NCI-H748 (cell line): Measurements from ENCODE around the gene LRFN3.
"Not testable (repeated sequence)": the region's sequence is repeated elsewhere in the genome, so short reads cannot be mapped to it uniquely, and the experiment has no call there.

ENCODE experiments used
- DNase-seq: peaks from one replicate; lab custom pipeline; 2025; ENCODE audit not compliant: unreplicated experiment; lab: John Stamatoyannopoulos, UW

Gene LRFN3

DNA sequence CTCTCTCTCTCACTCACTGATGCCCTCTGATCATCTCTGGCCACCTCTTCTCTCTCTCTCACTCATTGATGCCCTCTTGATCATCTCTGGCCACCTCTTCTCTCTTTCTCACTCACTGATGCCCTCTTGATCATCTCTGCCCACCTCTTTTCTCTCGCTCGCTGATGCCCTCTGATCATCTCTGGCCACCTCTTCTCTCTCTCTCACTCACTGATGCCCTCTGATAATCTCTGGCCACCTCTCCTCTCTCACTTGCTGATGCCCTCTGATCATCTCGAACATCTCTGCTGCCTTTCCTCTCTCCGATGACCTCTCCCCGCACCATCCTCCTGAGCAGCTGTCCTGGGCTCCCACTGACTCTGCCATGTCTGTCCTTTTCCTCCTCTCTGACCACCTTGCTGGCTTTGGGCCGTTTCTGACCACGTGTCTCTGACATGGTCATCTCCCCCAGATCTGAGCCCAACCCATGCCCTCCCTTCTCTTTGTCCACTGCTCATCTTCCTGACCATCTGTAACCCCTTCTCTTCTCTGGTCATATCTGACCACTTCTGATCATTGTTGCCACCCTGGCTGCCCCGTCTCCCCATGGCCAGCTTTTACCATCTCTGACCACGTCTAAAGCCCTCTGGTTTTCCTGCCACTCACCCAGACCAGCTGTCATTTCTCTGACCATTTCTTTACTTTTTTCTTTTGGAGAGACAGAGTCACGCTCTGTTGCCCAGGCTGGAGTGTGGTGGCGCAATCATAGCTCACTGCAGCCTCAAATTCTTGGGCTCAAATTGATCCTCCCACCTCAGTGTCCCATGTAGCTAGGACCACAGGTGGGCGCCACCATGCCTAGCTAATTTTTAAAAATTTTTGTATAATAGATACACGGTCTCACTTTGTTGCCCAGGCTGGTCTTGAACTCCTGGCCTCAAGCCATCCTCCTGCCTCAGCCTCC lies 2.4 kb downstream of the LRFN3 start:
- DNase-seq: no peak

DNA sequence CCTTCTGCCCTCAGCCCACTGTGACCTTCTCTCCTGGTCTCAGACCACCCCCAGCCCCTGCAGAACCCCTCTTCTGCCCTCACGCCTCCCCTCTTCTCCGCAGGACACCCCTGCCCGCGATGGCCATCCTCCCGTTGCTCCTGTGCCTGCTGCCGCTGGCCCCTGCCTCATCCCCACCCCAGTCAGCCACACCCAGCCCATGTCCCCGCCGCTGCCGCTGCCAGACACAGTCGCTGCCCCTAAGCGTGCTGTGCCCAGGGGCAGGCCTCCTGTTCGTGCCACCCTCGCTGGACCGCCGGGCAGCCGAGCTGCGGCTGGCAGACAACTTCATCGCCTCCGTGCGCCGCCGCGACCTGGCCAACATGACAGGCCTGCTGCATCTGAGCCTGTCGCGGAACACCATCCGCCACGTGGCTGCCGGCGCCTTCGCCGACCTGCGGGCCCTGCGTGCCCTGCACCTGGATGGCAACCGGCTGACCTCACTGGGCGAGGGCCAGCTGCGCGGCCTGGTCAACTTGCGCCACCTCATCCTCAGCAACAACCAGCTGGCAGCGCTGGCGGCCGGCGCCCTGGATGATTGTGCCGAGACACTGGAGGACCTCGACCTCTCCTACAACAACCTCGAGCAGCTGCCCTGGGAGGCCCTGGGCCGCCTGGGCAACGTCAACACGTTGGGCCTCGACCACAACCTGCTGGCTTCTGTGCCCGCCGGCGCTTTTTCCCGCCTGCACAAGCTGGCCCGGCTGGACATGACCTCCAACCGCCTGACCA lies 3.3 kb downstream of the LRFN3 start:
- no peak for DNase-seq

DNA sequence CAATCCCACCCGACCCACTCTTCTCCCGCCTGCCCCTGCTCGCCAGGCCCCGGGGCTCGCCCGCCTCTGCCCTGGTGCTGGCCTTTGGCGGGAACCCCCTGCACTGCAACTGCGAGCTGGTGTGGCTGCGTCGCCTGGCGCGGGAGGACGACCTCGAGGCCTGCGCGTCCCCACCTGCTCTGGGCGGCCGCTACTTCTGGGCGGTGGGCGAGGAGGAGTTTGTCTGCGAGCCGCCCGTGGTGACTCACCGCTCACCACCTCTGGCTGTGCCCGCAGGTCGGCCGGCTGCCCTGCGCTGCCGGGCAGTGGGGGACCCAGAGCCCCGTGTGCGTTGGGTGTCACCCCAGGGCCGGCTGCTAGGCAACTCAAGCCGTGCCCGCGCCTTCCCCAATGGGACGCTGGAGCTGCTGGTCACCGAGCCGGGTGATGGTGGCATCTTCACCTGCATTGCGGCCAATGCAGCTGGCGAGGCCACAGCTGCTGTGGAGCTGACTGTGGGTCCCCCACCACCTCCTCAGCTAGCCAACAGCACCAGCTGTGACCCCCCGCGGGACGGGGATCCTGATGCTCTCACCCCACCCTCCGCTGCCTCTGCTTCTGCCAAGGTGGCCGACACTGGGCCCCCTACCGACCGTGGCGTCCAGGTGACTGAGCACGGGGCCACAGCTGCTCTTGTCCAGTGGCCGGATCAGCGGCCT lies 4.1 kb downstream of the LRFN3 start:
- DNase-seq: no peak

DNA sequence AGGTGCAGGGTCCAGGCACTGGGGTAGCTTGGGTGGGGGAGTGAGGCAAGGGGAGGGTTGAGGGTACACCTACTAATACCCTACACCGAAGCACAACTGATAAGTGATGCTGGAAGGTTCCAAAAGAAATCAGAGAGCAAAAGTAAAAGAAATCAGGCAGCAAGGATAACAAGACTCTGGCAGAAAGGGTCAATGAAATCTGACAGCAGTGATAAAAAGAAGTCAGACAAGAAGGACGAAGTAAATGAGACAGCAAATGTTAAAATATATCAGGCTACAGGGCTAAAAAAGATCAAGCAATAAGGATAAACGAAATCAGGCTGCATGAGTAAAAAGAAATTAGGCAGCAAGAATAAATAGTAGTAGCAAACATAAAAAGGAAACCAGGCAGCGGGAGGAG lies 4.7 kb downstream of the LRFN3 start:
- no peak for DNase-seq

DNA sequence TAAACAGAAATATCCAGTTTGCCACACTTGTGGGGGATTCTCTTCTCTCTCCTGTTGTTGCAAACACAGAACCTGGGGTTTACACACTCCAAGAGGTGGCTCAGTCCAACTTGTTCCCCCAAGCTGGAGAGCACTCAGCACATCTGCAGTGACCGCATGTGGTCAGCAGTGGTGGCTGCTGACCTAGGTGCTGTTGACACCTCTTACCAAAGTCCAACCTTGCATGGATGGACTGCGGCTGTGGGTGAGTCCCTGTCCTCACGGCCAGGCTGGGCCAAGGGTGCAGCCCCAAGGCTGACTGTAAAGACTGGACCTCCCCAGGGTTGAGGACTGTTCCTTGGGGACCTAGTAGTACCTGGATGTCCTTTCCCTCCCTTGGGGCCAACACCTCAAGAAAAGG lies 6.1 kb downstream of the LRFN3 start:
- DNase-seq: no peak

DNA sequence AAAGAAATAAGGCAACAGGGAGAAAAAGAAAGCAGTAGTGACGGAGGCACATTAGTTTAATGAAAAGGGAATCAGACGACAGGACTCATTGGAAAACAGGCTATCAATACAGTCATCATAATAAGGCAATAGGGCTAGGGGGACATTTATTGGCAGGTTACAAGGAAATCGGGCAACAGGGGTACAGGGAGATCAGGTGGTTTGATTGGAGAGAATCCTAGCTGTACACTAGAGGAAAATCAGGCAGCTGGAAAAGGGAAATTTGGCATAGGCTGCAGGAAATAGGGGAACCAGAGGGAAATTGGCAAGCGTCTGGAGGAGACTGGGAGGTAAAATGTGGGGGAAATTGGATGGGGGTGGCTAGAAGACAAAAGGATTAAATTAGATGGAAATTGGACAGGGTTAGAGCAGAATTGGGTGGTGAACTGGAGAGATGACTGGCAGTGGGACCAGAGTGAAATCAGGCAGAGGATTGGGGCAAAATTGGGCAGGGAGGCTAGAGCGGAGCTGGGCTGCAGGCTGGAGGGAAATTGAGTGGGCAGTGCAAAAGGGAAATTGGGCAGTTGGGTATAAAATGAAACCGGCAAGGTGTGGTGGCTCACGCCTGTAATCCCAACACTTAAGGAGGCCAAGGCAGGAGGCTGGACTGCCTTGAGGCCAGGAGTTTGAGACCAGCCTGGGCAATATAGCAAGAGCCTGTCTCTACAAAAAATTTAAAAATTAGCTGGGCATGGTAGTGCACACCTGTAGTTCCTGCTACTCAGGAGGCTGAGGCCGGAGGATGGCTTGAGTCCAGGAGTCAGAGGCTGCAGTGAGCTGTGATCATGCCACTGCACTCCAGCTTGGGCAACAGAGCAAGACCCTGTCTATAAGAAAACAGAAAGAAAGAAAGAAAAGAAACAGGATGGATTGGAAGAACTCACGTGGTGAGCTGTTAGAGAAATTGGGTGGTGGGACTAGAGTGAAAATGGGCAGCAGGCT lies 7.4 kb downstream of the LRFN3 start:
- DNase-seq: no peak

DNA sequence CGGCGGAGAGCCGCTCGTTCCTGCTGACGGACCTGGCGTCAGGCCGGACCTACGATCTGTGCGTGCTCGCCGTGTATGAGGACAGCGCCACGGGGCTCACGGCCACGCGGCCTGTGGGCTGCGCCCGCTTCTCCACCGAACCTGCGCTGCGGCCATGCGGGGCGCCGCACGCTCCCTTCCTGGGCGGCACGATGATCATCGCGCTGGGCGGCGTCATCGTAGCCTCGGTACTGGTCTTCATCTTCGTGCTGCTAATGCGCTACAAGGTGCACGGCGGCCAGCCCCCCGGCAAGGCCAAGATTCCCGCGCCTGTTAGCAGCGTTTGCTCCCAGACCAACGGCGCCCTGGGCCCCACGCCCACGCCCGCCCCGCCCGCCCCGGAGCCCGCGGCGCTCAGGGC lies 8.4 kb downstream of the LRFN3 start:
- DNase-seq: no peak

DNA sequence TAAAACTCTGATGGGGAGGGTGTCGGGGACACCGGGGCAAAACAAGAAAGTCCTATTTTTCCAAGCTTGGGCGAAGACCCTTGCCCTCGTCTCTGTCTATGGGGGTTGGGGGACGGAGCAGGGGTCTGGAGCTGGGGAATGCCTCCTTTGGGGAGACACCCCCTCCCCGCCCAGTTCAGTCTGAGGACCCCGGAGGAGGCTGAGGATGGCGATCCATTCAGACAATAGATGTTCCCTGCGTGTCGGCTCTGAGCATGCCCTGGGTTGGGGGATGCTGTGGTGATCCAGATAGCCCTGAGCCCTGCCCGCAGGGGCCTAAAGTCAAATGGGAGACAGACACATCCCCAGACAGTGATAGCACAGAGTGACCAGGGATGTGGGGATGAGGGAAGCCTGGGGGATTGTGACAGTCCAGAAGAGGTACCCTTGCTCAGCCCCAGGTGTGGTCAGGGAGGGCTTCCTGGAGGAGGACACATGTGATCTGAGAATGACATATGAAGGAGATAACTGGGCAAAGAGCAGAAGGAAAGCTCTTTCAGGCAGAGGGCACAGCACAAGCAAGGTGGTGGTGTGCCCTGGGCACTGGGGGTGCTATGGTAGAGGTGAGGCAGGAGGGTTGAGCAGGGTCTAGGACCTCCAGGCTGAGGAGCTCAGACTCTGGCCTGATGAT lies 9.1 kb downstream of the LRFN3 start:
- DNase-seq: no peak

DNA sequence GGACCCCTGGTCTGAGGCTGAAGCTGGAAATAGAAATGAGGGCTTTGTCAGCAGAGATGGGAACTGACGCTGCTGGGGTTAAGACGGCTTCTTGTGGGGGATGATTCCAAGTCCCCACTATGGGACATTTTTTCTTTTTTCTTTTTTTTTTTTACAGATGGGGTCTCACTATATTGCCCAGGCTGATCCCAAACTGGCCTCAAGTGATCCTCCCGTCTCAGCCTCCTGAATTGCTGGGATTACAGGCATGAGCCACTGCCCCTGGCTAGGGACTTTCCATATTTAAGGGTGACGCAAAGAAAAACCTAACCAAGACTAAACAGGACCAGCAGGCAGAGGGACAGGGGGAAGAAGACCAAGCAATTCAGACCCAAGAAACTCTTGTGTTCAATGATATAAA lies 10.0 kb downstream of the LRFN3 start:
- no peak for DNase-seq

DNA sequence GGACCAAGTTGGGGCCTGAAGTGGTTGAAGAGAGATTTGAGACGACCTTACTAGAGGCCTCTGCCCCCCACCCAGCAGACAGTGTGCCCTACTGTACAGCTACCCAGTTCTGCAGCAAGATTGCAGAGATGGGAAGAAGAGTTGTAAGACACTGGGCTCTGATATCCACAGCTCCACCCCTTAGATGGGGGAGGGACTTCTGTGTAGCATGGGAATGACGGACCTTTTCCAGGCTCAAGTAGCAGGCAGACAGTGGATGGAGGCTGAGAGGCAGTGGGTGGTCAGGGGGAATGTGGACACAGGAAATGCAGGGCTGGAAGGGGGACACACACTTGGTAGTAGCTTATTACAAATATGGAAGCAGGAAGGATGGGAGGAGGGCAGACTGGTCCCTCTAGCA lies 13.0 kb downstream of the LRFN3 start:
- DNase-seq: no peak

DNA sequence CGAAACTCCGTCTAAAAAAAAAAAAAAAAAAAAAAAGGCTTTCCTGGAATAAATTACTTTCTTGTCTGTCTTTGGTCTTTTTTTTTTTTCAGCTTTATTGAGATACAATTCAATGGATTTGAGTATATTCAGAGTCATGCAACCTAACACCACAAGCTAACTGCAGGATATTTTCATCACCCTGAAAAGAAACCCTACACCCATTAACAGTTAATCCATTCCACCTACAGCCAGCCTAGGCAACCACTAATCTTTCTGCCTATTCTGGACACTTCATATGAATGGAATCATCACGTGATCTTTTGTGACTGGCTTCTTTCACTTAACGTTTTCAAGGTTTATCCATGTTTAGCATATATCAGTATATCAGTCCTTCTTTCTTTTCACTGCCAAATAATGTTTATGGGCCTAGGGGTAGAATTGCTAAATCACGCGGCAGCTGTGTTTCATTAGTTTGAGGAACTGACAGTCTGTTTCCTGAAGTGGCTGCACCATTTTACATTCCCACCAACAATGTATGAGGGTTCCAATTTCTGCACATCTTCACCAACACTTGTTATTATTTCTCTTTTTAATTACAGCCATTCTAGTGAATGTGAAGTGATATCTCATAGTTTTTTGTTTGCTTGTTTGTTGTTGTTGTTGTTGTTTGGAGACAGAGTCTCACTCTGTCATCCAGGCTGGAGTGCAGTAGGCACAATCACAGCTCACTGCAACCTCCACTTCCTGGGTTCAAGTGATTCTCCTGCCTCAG lies 19.9 kb downstream of the LRFN3 start:
- DNase-seq: no peak

DNA sequence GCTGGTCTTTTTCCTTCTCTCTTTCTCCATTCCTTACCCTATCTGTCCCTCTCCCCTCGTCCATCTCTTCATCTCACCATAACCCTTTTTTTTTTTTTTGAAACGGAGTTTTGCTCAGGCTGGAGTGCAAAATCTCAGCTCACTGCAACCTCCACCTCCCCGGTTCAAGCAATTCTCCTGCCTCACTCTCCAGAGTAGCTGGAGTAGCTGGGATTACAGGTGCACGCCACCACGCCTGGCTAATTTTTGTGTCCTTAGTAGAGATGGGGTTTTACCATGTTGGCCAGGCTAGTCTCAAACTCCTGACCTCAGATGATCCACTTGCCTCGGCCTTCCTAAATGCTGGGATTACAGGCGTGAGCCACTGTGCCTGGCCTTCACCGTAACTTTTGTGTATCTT lies 21.2 kb downstream of the LRFN3 start:
- not testable (repeated sequence) for DNase-seq

DNA sequence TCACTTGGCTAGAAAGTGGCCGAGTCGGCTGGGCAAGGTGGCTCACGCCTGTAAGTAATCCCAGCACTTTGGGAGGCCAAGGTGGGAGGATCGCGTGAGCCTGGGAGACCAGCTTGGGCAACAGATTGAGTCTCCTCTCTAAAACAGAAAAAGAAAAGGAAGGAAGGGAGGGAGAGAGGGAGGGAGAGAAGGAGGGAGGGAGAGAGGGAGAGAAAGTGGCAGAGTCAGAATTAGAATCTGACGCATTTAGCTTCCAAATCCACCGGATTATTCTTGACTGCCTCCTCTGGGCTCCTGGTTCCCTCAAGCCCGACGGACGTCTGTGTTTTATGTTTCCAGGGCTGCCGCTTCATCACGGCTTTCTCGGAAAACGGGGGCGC lies 22.5 kb downstream of the LRFN3 start:
- DNase-seq: no peak

DNA sequence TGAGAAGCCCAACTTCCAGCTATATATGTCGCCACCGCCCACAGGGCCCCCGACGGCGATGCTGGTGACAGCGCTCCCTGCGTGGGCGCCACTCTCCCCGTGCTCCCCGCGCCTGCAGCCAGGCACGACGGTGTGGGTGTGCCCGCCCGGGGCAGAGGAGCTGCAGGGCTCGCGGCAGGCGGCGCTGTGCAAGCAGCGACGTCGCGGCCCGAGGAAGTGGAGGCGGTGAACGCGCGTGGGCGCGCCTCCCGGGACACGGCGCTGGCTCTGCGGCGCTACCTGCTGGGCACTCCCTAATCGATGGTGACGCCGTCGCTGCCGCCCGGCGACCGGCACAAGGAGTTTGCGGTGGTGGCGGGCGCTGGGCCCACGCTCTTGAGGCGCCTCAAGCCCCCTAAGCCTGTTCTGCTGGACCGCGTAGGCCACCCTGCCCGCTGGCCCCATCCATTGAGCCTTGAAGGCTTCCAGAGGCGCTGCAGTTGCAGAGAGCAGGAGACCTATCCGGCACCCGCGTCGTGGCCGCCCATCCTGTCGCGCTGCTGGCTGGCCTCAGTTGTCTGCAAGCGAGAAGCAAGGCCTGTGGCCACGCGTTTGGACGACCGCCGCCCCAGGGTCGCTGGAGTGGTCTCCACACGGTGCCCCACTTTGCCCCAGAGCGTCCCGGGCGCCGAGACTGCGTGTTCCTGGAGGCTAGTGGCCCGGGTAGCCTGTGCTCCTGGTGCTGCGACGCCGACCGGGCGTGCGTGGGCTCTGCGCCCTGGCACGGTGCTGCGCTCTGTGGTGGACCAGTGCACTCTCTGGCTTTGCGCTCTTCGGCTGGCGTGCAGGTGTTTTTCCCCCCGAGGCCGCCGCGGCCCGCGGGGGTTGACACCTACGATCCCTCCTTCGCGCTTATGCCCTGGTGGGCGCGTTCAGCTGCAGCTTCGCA lies 23.1 kb downstream of the LRFN3 start:
- peak; percentile 57 for DNase-seq

DNA sequence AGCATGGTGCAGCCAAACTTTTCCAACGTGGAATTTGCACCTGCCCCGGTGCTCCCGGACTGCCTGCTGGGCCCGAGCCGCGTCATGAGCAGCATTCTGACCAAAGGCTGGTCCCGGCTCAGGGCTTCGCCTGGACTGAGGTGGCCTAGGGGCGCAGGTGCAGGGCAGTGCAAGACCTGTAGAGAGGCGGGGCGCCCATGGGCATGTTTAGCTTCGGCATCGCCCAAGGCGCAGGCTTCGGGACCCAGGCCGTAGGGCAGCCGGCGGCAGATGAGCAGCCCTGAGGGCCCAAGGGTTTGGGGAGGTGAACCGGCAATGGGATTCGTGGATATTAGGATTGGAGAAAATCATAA lies 23.8 kb downstream of the LRFN3 start:
- DNase-seq: no peak

DNA sequence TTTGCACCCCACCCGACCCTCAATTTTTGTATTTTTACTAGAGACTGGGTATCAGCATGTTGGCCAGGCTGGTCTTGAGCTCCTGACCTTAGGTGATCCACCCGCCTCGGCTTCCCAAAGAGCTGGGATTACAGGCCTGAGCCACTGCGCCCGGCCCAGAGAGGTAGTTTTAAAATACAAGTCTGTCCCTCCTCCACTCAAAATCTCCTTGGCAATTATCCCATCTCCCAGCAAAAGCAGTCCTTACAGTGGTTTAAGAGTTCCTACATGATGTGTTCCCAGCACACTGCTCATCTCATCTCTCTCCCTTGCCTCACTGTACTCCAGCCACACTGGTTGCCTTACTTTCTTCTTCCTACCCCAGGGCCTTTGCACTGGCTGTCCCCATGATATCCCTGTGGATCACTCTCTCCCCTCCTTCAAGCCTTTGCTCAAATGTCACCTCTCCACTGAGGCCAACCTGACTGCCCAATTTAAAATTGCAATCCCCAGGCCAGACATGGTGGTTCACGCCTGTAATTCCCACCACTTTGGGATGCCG lies 24.3 kb downstream of the LRFN3 start:
- DNase-seq: no peak

DNA sequence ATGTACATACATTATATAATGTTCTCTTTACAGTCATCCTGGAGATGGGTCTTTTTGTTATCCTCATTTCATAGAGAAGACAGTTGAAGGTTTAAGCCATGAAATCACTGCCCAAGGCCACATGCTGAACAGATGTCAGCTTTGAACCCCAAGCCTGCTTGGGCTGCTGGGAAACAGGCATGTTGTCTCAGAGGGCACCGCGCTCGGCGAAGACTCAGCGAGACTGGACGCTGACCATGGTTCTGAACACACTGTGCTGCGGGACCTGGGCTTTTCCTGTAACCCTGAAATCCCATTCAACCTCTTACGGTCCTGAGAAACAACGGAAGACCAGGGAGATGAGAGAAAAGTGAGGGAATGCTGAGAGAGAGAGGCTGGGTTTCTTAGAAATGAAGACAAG lies 27.3 kb downstream of the LRFN3 start:
- no peak for DNase-seq

DNA sequence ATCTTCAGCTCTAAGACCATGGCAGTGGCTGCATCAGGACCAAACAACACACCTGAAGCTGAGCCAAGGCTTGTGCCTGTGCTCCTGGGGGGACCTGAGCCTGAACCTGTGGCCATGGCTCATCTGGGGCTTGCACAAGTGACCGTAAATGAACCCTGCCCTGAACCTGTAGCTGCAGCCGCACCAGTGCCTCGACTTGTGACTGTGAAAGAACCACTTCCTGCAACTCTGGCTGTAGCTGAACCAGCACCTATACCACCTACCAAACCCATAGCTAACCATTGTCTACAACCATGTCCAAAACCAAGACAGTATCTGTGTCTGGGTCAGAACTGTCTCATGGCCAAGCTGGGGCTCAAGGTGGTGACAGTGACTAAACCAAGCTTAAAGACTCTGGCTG lies 30.6 kb downstream of the LRFN3 start:
- no peak for DNase-seq
